K562 (cell line): ENCODE results near the gene PLA2G4C.
"Not testable (repeated sequence)": the region's sequence is repeated elsewhere in the genome, so short reads cannot be mapped to it uniquely, and the experiment has no call there.

ENCODE experiments used
- TARDBP ChIP-seq: fragments of 450-650 bp; IDR thresholded peaks from 2 replicates; pipeline ENCODE4 v1.6.1; 2016
- TF ChIP-seq, protein P1 (sequence below), 2 experiments: fragments of 450-650 bp in 1 of 2; sonication (generic) in 1 of 2; formaldehyde crosslinking; conservative IDR thresholded peaks; 2 replicates each; pipeline versions ENCODE4 v1.4.0 to v1.8.1; 2020 to 2022; ENCODE audit warnings: mild to moderate bottlenecking in 1 of 2, missing genetic modification reagents in 1 of 2

DNA sequence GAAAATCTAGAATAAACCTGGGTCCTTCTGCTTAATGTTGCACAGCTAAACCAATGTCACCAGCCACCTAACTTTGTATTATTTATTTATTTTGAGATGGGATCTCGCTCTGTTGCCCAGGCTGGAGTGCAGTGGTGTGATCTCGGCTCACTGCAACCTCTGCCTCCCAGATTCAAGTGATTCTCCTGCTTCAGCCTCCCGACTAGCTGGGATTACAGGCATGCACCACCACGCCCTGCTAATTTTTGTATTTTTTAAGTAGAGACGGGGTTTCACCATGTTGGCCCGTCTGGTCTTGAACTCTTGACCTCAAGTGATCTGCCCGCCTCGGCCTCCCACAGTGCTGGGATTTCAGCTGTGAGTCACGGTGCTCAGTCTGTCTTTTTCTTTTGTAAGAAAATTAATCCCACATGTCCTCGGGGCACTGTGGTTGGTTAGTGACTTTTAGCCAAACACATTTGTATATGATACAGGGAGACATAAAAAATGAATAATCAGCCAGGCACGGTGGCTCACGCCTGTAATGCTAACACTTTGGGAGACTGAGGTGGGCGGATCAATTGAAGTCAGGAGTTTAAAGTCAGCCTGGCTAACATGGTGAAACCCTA, 19.4 kb downstream of the PLA2G4C start:
- TF ChIP-seq TARDBP, result not testable (repeated sequence)
- TF ChIP-seq, protein P1, sequence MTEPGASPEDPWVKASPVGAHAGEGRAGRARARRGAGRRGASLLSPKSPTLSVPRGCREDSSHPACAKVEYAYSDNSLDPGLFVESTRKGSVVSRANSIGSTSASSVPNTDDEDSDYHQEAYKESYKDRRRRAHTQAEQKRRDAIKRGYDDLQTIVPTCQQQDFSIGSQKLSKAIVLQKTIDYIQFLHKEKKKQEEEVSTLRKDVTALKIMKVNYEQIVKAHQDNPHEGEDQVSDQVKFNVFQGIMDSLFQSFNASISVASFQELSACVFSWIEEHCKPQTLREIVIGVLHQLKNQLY (CRISPR knock-in tag; conservative IDR thresholded peaks at IDR 0.05), result not testable (repeated sequence)
